Activated CD8-positive, alpha-beta memory T cell treated with anti-CD3 and anti-CD28 coated beads for 4 hours (primary cell): ENCODE measurements around the gene SSH2.
"Not testable (repeated sequence)": the region's sequence is repeated elsewhere in the genome, so short reads cannot be mapped to it uniquely, and the experiment has no call there.

Source experiments
- DNase-seq, 2 donors: peaks; one replicate each; pipeline ENCODE4 v3.0.0-alpha.2; 2020; ENCODE audit warnings: low read depth in 2 of 2

Gene SSH2

DNA sequence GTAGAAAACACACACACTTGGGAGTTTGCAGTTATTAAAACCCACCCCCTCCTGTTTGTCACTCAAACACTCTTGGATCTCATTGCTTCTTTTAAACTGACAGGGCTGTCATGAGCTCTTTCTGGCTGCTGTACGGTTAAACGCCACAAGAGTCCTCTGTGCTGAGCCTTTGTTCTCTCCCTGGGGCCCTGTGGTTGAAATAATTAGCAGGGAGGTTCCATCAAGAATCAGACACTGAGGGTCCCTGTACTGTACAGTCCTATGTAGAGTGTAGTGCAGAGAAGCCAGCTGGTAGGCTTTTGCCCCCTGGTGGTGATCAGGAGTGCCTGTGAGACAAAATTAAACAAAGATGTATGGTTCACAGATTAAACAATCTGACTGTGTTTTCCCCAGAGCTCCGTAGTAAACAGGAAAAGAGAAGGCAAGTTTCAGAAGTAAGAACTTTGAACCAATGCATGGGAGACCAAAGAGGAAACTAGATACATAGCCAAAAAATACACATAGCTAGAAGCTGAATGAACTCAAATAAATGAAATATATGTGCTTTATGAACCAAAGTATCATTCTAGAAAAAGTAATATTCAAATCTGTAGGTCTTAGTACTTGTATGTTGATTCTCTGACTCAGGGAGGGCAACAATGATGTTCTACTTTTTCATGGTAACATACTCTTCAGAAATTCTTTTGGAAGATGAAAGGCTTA is 1.4 kb upstream of the SSH2 start:
- DNase-seq, result peak; percentile 28 to 62

GRCh38 chr17:29930409-29931010 is 482 bp upstream of the SSH2 start:
- no peak for DNase-seq

DNA sequence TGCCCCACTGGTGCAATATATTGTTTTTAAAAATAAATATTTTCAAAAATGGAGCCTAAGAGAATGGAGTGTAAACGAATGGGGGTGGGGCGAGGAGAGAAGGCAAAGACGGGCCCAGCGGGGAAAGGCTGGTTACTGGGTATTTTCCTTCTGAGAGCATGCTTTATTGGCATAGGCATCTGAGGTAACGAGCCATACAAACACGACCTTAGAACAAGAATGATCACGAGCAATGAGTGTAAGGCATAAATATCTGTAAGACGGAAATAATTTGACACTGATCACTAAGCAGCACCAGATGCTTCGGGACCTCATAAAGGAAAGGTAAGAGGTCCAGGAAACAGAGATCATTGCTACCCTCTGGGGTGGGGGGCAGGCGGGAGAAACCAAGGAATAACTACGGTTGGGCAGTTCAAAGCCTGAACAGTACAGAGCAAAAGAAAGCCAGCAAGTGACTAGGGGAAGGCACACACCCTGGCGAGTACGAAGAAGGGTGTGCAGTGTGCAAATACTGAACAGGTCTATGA is 959 bp downstream of the SSH2 start:
- no peak for DNase-seq

DNA sequence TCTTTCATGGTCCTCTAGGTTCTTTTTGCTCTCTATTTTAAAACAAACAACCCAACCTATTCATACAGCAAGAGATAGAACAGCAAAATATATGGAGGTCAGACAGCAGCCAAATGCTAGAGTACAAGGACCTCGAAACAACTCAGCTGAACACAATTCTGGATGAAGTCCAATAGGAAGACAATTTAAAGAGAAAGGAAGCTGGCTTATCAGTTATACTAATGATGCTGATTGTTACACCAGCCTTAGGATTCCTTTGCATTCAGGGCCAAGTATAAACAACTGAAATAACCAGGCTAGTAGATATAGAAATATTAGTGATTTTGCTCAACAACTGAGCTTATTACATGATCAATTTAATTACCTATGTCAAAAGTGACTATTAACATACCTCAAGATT is 2.5 kb downstream of the SSH2 start:
- no peak for DNase-seq

DNA sequence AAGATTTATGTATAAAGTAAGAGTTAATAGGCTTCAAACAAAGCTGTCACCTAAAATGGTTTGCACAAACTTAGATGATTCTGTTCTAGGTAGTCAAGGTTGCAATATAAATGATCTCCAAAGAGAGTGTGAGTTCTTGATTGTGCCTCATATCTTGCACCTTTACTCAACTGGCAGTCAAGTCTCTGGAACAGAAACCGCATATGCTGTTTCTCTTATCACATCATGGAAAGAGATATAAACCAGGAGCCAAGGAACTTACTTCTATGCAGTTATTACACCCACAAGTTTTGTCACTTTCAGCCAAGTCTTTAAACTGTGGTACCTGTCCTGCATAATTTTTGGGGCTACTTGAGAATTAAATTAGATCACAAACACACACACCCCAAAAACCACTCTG is 5.2 kb downstream of the SSH2 start:
- no peak for DNase-seq

- DNase-seq, result no peak
These were observed 10.8 kb downstream of the SSH2 start for GRCh38 chr17:29918922-29919856.

GRCh38 chr17:29918016-29918415 is 12.0 kb downstream of the SSH2 start:
- no peak for DNase-seq

GRCh38 chr17:29914819-29915537 is 15.1 kb downstream of the SSH2 start:
- no peak for DNase-seq

GRCh38 chr17:29911641-29912177 is 18.3 kb downstream of the SSH2 start:
- no peak for DNase-seq

DNA sequence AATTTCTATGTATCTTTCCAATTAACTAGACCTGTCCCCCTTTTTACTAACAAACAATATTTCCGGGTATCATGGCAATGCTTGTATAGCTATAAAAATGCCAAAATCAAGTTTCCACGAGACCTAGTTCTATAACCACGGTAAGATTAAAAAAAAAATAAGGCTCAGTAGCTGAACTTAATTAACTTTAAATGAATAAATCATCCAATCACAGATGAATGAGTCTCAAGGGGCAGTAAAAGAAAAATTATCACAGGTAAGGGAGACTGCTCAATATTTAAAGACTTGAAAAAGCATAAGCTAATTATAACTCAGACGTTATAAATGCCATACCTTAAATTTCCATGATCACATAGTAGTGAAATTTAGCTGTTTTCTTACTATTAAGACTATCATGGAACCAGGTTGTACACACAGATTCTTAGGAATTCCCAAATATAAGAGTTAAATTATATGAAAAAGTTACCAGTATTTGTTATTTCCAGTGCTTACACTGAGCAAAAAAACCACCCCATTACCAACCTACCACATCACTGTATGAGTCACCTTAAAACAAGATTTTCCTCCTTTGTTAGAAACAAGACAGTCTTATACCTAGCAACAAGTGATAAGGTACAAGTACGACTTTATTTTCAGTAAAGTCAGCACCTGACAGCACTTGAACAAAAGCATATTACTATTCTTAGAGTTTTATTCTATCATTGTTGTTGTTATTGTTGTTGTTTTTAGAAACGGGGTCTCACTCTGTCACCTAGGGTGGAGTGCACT is 20.6 kb downstream of the SSH2 start:
- DNase-seq, result no peak

DNA sequence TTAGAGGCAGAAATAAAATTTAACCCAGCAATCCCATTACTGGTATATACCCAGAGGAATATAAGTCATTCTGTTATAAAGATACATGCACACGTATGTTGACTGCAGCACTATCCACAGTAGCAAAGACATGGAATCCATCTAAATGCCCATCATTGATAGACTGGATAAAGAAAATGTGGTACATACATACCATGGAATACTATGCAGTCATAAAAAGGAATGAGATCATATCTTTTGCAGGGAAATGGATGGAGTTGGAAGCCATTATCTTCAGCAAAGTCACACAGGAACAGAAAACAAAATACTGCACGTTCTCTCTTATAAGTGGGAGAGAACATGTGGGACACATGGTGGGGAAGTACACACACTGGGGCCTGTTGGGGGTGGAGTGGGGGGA is 23.1 kb downstream of the SSH2 start:
- no peak for DNase-seq

DNA sequence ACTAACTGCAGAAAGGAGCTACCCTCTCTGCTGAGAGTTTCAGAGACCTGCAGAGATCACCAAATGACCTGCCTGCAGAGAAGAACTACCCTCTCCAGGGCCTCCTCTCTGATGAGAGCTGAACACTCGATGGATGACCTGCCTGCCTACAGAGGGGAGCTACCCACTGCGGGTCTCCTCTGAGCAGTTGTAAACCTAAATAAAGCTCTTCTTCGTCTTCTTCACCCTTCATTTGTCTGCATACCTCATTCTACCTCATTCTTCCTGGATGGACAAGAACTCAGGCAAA is 24.2 kb downstream of the SSH2 start:
- DNase-seq, result no peak

DNA sequence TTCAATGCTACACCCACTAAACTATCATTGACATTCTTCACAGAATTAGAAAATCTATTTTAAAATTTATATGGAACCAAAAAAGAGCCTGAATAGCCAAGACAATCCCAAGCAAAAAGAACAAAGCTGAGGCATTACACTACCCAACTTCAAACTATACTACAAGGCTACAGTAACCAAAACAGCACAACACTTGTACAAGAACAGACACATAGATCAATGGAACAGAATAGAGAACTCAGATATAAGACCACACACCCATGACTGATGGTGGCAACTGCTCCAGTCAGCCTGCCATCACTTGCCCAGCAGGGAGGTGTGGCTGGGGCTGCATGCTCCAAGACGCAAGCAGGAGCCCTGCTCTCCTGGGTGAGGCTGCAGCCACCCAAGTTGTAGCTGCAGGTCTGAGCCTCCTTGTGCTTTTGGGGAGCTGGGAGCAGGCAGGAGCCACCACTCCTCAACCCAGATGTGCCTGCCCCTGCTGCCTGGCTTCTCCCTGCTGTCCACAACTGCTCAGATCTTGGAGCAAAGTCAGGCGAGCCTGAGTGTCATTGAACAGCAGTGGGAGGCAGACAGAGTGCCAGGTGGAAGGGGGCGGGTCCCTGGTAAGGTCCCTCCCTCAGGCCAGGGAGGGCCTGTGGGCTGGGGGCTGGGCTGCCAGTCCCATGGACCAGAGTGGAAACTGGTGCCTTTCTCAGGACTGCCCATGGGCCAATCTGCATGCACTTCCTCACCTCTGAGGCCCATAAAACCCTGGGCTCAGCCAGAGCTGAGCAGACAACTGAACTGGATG is 24.7 kb downstream of the SSH2 start:
- no peak for DNase-seq

GRCh38 chr17:29903471-29903870 is 26.6 kb downstream of the SSH2 start:
- DNase-seq, result no peak

- DNase-seq, result not testable (repeated sequence)
These were observed 32.9 kb downstream of the SSH2 start for GRCh38 chr17:29897136-29897535.

- DNase-seq, result no peak
These were observed 37.8 kb downstream of the SSH2 start for GRCh38 chr17:29892201-29892600.

- no peak for DNase-seq
These were observed 38.9 kb downstream of the SSH2 start for GRCh38 chr17:29891131-29891530.

DNA sequence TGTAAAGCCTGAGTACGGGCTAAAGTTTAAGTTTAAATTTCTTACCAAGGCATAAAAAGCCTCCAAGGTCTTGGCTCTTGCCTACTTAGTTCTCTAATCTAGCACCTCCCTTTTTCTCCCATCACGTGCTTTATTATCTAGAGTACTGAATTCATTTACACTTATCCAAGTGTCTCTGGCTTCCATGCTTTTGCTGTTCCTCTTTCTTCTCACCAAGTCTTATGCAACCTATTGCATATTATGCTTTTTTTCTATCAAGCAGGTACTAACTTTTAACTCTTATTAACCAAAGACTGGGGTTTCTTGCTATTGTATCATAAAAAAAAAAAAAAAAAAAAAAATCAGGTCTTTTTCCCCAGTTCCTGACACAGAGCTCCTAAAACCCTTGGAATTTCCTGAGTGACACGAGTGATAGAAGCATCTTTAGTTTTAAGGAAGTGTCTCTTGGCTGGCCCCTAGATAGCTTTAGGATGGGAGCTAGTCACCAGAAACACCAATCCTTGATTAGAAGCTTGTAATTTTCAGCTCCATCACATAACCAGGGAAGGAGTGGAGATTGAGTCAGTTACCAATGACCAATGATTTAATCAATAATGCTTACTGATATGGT is 44.9 kb downstream of the SSH2 start:
- DNase-seq, result no peak

DNA sequence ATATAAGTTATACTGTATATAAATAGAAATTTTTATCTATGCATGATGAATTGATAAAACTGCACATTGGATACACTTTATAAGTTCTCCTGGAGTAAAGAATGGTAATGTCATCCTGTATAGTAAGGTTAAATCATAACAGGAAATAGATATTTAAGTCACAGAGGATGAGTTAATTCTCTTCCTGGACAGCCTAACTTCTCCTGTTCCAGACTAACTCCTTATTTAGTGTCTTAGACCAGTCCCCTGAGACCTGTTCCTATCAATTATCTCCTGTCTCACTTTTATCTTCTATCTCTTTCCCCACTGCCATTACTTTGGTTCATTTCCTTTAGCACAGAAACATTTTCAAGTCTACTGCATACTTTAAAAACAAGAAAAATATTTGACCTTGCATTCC is 46.5 kb downstream of the SSH2 start:
- no peak for DNase-seq

DNA sequence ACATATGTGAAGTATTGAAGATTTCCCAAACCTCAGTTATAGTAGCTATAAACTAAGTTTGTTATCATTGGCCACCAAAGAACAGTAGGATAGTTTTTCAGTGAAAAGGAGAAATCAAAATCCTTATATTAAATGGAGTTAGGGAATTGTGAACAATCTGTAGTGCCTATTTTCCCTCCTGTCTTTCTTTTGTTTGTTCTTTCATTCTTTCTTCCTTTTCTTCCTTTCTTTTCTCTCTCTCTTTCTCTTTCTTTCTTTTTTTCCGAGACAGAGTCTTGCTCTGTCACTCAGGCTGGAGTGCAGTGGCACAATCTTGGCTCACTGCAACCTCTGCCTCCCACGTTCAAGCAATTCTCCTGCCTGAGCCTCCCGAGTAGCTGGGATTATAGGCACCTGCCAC is 48.8 kb downstream of the SSH2 start:
- no peak for DNase-seq
